Left colon (tissue), 2 donors: Measurements from ENCODE around the gene SUMO3. TPM values are rescaled to one million over a fixed set of nuclear protein-coding genes. Genes with fewer than 3 reads are reported as not detected.
"Not testable (repeated sequence)": the region's sequence is repeated elsewhere in the genome, so short reads cannot be mapped to it uniquely, and the experiment has no call there.

Experiments used
- ATAC-seq: fragments of 200-7000 bp; cut with Tn5 transposase; one replicate; pipeline ENCODE4 v1.9.1; 2020; ENCODE audit warnings: mild to moderate bottlenecking, moderate library complexity
- DNase-seq, 2 donors: peaks; one replicate each; pipeline ENCODE4 v3.0.0-alpha.2; 2020
- intact Hi-C, 2 donors: fragments of 100-400 bp; cut with DNase I in 1 of 2; cut with micrococcal nuclease in 1 of 2; formaldehyde crosslinking; loops; one replicate each; pipeline versions ENCODE4 v1.11.2 to v1.14.0; 2022; cut with DNase I, micrococcal nuclease
- total RNA-seq, 2 donors: library from RNA; stranded (reverse); fragmentation: NEBNext Ultra II Directional; extraction: Animal tissue kit (Norgen Biotek cat#: 25700); gene quantifications; one replicate each; pipeline ENCODE4 v1.2.1, GENCODE V29; 2021
- donor health status: DM: no; HTN: no; CAD: no.
- donor health status: DM: yes; HTN: yes; CAD: no.

The SUMO3 gene
- total RNA-seq, 2 donors from 2014 or later = 67.3 to 73.2 TPM

GRCh38 chr21:44834231-44834950 lies 16.5 kb upstream of the SUMO3 start:
- intact Hi-C loops = no loop called here
- ATAC-seq (no peak), DNase-seq (no peak)

GRCh38 chr21:44833663-44834062 lies 15.8 kb upstream of the SUMO3 start:
- DNase-seq (no peak), ATAC-seq (no peak)
- intact Hi-C loops = no loop called here

GRCh38 chr21:44832516-44833255 lies 14.8 kb upstream of the SUMO3 start:
- intact Hi-C loops, DNase-seq, ATAC-seq: not testable (repeated sequence)

- intact Hi-C loops = no loop called here
- ATAC-seq (no peak), DNase-seq (no peak)
These were observed 13.5 kb upstream of the SUMO3 start for GRCh38 chr21:44831227-44831860.

- ATAC-seq = no peak
- DNase-seq = no peak
- intact Hi-C loops = no loop called here
These were observed 11.7 kb upstream of the SUMO3 start for GRCh38 chr21:44829507-44830092.

- intact Hi-C loops = no loop called here
- ATAC-seq = no peak
These were observed 10.6 kb upstream of the SUMO3 start for GRCh38 chr21:44828362-44829056.

GRCh38 chr21:44823179-44823660 lies 5.4 kb upstream of the SUMO3 start:
- intact Hi-C loops = no loop called here
- DNase-seq (no peak), ATAC-seq (no peak)

More at GRCh38 chr21:44828362-44829056, 10.6 kb upstream of the SUMO3 start:
- no peak for DNase-seq

GRCh38 chr21:44822484-44823178 lies 4.8 kb upstream of the SUMO3 start:
- DNase-seq (no peak), ATAC-seq (no peak)
- intact Hi-C loops = no loop called here

- DNase-seq = no peak
- intact Hi-C loops = no loop called here
- no peak for ATAC-seq
These were observed 3.0 kb upstream of the SUMO3 start for GRCh38 chr21:44820851-44821250.

- DNase-seq = no peak
- intact Hi-C loops = no loop called here
- ATAC-seq = no peak
These were observed 1.7 kb upstream of the SUMO3 start for GRCh38 chr21:44819283-44820243.

GRCh38 chr21:44818640-44819011 lies 764 bp upstream of the SUMO3 start:
- peak in 1 of 2 donors; percentile 43 for DNase-seq
- intact Hi-C loops = no loop called here
- ATAC-seq = no peak

- intact Hi-C loops = no loop called here
- DNase-seq (peak; percentile 90 to 93), ATAC-seq (peak; percentile 94)
These were observed 369 bp downstream of the SUMO3 start for GRCh38 chr21:44817506-44817880.

- DNase-seq = peak in 1 of 2 donors; percentile 42
- ATAC-seq = no peak
- intact Hi-C loops = no loop called here
These were observed 929 bp downstream of the SUMO3 start for GRCh38 chr21:44816761-44817505.

- ATAC-seq (no peak), DNase-seq (no peak)
- intact Hi-C loops = no loop called here
These were observed 1.8 kb downstream of the SUMO3 start for GRCh38 chr21:44815852-44816628.

GRCh38 chr21:44815225-44815624 lies 2.6 kb downstream of the SUMO3 start:
- ATAC-seq (no peak), DNase-seq (no peak)
- intact Hi-C loops = no loop called here

- intact Hi-C loops = no loop called here
- DNase-seq (no peak), ATAC-seq (no peak)
These were observed 3.3 kb downstream of the SUMO3 start for GRCh38 chr21:44814498-44815023.
